SH-SY5Y (cell line): Measurements from ENCODE around the gene MSLN.

Source experiments
- GATA2 ChIP-seq: IDR thresholded peaks from 2 replicates; pipeline ENCODE4 v1.6.1; 2011; ENCODE audit warnings: mild to moderate bottlenecking, low read depth, low read length
- GATA3 ChIP-seq: IDR thresholded peaks from 2 replicates; pipeline ENCODE4 v1.6.1; 2011; ENCODE audit warnings: low read depth, mild to moderate bottlenecking, low read length, moderate library complexity

MSLN gene

GRCh38 chr16:800834-801511 lies 40.4 kb downstream of the MSLN start:
- TF ChIP-seq GATA2, result no peak
- TF ChIP-seq GATA3, result no peak

DNA sequence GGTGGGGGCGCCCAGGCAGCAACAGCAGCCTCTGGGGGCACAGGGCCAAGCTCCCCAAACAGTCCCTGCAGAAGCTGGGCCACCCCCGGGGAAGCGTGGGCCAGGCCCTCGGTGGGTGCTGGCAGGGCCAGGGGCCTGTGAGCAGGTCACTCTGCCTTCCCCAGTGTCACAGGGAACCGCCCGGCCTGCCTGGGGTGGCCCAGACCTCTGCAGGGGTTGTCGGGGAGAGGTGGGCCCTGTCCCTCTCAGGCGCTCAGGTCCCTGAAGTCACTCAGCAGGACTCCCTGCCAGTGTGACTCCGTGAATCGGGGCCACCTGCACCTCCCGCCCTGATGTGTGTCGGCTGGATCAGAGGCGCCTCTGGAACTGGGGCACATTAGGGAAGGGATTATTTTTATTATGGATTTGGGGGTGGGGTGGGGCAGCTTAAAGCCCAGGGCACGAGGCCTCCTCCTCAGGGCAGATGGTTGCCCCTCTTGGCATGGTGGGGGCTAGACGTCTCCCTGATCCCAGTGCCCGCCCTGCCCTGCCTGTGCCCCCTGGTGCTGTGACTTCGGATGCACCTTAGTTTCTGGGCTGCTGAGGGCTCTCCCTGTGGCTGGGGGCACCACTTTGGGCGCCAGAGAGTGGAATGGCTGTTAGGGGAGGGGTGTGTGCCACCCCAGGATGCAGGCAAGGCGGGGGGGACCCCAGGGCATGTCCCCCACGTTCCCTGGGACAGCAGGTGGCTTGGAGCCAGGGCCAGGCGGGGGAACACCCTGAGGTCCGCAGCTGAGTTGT lies 41.2 kb downstream of the MSLN start:
- TF ChIP-seq GATA2 (no peak), GATA3 (no peak)

DNA sequence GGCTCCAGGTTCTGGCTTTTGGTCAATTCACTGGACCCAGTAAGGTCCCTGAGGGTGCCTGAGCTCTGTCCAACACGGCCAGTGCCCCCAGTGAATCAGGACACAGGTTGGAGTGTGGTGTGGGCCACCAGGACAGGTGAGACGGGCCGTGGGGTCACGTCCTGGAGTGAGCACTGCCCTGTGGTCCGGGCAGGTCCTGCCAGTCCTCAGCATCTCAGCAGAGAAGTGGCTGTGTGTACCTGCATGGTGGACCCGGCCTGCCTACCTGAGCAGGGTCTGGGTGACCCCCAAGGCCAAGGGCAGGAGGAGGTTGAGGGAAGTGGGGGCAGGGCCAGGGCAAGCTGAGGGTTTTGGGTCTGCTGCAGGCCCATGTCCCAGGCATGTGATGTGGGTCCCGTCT lies 41.9 kb downstream of the MSLN start:
- TF ChIP-seq GATA3 (no peak), GATA2 (no peak)

DNA sequence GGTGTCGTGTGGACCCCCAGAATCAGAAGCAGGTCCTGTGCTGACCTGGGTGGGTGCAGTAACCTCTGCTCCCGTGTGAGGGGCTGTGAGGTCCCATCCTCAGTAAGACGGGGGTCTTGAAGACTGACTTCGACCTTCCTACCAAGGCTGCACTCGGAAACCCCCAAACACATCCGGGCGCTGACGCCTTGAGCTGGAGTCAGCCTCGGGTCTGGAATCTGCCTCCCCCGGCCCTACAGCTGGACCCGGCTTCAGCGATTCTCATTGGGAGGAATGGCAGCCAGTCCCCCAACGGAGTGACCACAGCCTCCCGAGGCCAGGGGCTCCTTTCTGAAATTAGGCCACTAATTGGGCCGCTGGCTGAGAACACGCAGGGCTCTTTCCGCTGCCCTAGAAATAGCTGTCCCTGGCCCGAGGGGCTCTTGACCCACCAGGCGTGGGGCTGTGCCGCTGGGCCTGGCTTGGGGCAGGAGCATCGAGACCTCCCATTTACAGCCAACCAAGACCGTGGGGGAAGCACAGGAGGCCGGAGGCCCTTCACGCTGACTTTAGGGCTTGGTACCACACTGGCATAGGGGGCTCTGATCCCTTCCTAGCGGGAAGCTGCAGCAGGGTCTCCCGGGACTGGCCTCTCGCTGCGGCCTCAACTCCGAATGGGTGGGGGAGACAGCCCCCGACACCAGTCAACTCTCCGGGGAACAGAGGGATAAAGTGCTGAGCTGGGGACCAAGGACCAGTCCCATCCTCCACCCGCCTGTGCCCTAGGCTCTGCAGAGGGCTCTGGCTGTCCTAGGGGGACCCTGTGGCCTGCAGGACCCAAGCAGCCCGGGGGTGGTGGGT lies 42.6 kb downstream of the MSLN start:
- TF ChIP-seq GATA2 (no peak), GATA3 (no peak)

GRCh38 chr16:803754-804080 lies 43.2 kb downstream of the MSLN start:
- no peak for TF ChIP-seq GATA2

DNA sequence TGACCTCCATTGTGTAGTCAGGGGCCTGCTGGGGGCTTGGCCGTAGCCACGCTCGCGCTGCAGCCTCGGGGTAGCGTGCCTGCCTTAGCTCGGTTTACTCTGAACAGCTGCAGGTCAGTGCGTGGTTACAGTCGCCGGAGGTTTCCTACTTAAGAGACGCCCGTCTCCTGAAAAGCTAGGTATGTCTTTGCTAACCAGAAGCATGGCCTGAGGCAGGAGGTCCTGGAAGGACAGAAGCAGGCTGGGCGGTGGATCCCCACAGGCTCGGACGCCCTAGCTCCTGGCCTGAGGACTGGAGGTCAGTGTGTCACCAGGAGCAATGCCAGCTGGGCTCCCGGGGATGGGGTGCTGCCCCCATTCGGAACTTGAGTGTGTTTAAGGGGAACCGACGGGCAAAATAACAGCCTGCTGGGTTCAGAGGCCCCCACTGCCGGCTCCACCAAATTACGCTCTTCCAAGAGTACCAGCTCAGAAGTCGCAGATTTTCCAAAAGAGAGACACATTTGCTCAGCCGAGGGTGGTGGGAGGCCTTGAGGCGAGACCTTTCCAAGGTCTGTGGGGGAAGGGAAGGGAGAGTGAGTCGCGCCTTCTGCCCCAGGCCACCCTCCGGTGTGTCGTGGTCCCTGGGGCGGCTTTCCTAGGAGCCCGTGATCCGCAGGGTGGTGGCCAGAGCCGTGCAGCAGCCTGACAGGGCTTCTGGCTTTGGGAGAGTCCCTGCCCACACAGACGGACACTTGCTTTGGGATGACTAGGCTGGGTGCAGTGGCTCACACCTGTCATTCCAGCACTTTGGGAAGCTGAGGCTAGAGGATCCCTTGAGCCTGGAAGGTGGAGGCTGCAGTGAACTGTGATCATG lies 43.9 kb downstream of the MSLN start:
- TF ChIP-seq GATA2 (no peak), GATA3 (no peak)

- TF ChIP-seq GATA2 (no peak), GATA3 (no peak)
Measured at GRCh38 chr16:805474-805873, 44.9 kb downstream of the MSLN start.

GRCh38 chr16:807347-808084 lies 47.0 kb downstream of the MSLN start:
- TF ChIP-seq GATA3, result no peak
- no peak for TF ChIP-seq GATA2

DNA sequence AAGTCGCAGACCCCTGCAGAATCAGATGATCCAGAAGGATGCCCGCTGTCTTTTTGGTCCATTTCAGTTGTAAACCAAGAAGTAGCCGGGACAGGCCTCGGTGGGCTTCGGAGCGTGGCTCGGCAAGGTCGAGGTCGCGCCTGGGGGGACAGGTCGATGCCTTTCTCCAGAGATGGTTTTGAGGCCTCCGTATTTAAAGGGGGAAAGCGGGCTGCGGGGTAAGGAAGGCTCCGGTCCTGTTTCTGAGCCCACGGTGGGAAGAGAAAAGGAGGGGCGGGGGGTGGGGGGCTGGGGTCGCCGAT lies 47.5 kb downstream of the MSLN start:
- TF ChIP-seq GATA3 (no peak), GATA2 (no peak)

DNA sequence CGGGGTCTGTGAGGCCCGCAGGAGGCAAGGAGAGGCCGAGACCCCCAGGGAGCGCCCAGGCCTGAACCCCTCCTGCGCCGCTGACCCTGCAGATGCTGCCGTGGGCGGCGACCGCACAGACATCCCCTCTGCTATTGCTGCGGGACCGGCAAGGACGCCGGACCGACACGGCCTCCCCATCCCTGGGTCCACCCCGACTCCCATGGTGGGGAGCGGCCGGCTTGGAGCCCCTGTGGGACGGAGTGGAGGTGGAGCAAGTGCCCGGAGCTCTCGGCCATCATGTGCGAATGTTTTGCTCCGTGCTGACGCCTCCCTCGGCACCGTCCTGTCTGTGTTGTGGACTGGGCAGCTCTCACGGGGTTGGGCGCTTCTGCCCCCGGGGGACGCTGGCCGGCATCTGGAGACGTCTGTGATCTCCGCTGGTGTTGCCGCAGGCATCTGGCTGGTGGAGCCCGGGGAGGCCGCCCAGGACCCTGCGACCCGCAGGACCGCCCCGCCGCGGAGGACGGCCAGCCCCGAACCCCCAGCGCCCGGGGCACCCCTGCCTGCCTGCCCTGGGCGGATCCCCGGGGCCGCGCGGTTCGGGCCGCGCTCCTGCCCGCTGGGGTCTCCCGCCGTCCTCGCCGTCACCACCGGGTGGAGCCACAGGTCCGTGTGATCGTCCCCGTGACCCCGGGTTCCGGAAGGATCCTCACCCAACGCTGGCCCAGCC lies 52.8 kb downstream of the MSLN start:
- TF ChIP-seq GATA3 (no peak), GATA2 (no peak)

GRCh38 chr16:813916-814412 lies 53.4 kb downstream of the MSLN start:
- TF ChIP-seq GATA2, result no peak
- no peak for TF ChIP-seq GATA3

DNA sequence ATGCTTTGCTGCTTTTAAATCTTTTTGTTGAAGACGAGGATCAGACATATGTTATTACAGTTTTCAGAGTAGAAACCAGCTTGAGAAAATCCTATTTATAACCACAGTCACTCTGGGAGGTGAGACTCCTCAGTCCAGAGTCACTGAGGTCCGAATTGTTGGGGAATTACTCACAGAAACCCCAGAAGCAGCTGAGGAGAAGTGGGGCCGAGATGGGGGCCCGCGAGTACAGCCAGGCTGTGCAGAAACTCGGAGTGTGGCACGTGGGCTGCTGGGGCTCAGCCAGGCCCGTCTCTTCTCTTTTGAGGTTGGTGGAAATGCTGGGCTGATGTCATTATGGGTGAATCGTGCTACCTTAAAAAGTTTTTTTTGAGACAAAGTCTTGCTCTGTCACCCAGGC lies 54.4 kb downstream of the MSLN start:
- TF ChIP-seq GATA2, result no peak
- no peak for TF ChIP-seq GATA3

DNA sequence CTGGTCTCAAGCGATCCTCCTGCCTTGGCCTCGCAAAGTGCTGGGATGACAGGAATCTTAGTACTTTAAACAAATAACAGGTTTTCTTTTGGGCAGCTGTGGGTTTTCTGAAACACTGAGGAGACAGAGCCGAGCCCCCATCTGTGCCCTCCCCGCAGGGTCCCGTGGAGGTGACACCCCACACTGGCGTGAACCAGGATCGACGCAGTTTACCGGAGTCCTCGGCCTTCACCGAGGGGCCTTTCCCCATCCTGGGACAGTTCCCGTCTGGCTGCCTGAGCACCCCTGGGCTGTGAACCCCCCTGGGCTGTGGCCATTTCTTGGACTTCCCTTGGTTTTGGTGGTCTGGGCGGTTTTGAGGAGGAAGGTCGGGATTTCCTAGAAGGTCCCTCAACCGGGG lies 55.3 kb downstream of the MSLN start:
- TF ChIP-seq GATA3, result no peak
- TF ChIP-seq GATA2, result no peak
